ENCODE results near the gene CAPZA1. TPM values are rescaled to one million over a fixed set of nuclear protein-coding genes. Genes with fewer than 3 reads are reported as not detected.
A peak's percentile ranks its signal among the peaks of the same experiment; 100 is the strongest.

The CAPZA1 gene
- total and polyA plus RNA-seq, 10 of the 15 experiments (the other 5 are each of a cell fraction or from before 2014, with no cell fraction given) = 187 to 886 (median 278) TPM

- TF ChIP-seq, protein P1, sequence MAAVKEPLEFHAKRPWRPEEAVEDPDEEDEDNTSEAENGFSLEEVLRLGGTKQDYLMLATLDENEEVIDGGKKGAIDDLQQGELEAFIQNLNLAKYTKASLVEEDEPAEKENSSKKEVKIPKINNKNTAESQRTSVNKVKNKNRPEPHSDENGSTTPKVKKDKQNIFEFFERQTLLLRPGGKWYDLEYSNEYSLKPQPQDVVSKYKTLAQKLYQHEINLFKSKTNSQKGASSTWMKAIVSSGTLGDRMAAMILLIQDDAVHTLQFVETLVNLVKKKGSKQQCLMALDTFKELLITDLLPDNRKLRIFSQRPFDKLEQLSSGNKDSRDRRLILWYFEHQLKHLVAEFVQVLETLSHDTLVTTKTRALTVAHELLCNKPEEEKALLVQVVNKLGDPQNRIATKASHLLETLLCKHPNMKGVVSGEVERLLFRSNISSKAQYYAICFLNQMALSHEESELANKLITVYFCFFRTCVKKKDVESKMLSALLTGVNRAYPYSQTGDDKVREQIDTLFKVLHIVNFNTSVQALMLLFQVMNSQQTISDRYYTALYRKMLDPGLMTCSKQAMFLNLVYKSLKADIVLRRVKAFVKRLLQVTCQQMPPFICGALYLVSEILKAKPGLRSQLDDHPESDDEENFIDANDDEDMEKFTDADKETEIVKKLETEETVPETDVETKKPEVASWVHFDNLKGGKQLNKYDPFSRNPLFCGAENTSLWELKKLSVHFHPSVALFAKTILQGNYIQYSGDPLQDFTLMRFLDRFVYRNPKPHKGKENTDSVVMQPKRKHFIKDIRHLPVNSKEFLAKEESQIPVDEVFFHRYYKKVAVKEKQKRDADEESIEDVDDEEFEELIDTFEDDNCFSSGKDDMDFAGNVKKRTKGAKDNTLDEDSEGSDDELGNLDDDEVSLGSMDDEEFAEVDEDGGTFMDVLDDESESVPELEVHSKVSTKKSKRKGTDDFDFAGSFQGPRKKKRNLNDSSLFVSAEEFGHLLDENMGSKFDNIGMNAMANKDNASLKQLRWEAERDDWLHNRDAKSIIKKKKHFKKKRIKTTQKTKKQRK (IDR thresholded peaks at IDR 0.05; ENCODE audit: low read depth, low read length) = no peak
- TF ChIP-seq MYC (IDR thresholded peaks at IDR 0.05; ENCODE audit: insufficient read depth, insufficient read length, insufficient replicate concordance, low read length, severe bottlenecking) (no peak), STAT3 (IDR thresholded peaks at IDR 0.05; ENCODE audit: low read depth, low read length) (no peak), TCF3 (IDR thresholded peaks at IDR 0.05; ENCODE audit: borderline replicate concordance, insufficient read depth, low read depth, low read length) (no peak), RBBP5 (conservative IDR thresholded peaks at IDR 0.05) (no peak), PML (IDR thresholded peaks at IDR 0.05; ENCODE audit: low read length) (peak; percentile 70), RB1 (IDR thresholded peaks at IDR 0.05; ENCODE audit: borderline replicate concordance) (no peak), SUPT20H (IDR thresholded peaks at IDR 0.05; ENCODE audit: borderline replicate concordance, control insufficient read depth, low read depth, low read length) (no peak), SUZ12 (IDR thresholded peaks at IDR 0.05; ENCODE audit: unreplicated experiment) (no peak), RAD51 (IDR thresholded peaks at IDR 0.05) (no peak), CREM (IDR thresholded peaks at IDR 0.05; ENCODE audit: low read depth) (peak; percentile 33; the same call in 1 of the 2 replicates), FOXM1 (IDR thresholded peaks at IDR 0.05; ENCODE audit: low read depth, low read length) (0 out of 2 replicates have a peak, but pooled peaks have one; percentile 31), GATAD2B (conservative IDR thresholded peaks at IDR 0.05; ENCODE audit: low read depth) (no peak), IKZF2 (IDR thresholded peaks at IDR 0.05) (peak in 1 of 2 experiments; percentile 57; a peak in 3 of 4 replicates), POLR2AphosphoS5 (IDR thresholded peaks at IDR 0.05; ENCODE audit: low read length) (peak; percentile 80), EED (IDR thresholded peaks at IDR 0.05; ENCODE audit: low read depth) (peak; percentile 63; the same call in 1 of the 2 replicates), SRF (IDR thresholded peaks at IDR 0.05; ENCODE audit: low read depth in 2 of 2, low read length in 2 of 2) (no peak)
- TF ChIP-seq, protein P2, sequence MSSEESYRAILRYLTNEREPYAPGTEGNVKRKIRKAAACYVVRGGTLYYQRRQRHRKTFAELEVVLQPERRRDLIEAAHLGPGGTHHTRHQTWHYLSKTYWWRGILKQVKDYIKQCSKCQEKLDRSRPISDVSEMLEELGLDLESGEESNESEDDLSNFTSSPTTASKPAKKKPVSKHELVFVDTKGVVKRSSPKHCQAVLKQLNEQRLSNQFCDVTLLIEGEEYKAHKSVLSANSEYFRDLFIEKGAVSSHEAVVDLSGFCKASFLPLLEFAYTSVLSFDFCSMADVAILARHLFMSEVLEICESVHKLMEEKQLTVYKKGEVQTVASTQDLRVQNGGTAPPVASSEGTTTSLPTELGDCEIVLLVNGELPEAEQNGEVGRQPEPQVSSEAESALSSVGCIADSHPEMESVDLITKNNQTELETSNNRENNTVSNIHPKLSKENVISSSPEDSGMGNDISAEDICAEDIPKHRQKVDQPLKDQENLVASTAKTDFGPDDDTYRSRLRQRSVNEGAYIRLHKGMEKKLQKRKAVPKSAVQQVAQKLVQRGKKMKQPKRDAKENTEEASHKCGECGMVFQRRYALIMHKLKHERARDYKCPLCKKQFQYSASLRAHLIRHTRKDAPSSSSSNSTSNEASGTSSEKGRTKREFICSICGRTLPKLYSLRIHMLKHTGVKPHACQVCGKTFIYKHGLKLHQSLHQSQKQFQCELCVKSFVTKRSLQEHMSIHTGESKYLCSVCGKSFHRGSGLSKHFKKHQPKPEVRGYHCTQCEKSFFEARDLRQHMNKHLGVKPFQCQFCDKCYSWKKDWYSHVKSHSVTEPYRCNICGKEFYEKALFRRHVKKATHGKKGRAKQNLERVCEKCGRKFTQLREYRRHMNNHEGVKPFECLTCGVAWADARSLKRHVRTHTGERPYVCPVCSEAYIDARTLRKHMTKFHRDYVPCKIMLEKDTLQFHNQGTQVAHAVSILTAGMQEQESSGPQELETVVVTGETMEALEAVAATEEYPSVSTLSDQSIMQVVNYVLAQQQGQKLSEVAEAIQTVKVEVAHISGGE (CRISPR knock-in tag; IDR thresholded peaks at IDR 0.05) = no peak
- TF ChIP-seq, protein P3, sequence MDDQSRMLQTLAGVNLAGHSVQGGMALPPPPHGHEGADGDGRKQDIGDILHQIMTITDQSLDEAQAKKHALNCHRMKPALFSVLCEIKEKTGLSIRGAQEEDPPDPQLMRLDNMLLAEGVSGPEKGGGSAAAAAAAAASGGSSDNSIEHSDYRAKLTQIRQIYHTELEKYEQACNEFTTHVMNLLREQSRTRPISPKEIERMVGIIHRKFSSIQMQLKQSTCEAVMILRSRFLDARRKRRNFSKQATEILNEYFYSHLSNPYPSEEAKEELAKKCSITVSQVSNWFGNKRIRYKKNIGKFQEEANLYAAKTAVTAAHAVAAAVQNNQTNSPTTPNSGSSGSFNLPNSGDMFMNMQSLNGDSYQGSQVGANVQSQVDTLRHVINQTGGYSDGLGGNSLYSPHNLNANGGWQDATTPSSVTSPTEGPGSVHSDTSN (IDR thresholded peaks at IDR 0.05; ENCODE audit: insufficient replicate concordance, low read depth, low read length) = no peak
- TF ChIP-seq, protein P4, sequence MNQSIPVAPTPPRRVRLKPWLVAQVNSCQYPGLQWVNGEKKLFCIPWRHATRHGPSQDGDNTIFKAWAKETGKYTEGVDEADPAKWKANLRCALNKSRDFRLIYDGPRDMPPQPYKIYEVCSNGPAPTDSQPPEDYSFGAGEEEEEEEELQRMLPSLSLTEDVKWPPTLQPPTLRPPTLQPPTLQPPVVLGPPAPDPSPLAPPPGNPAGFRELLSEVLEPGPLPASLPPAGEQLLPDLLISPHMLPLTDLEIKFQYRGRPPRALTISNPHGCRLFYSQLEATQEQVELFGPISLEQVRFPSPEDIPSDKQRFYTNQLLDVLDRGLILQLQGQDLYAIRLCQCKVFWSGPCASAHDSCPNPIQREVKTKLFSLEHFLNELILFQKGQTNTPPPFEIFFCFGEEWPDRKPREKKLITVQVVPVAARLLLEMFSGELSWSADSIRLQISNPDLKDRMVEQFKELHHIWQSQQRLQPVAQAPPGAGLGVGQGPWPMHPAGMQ (IDR thresholded peaks at IDR 0.05; ENCODE audit: borderline replicate concordance) = no peak
These were observed 80.9 kb downstream of the CAPZA1 start (continued) for GRCh38 chr1:112700290-112701226.
